Mesenteric fat pad (tissue), 1 donor: ENCODE measurements around the gene CYTH3. TPM values are rescaled to one million over a fixed set of nuclear protein-coding genes. Genes with fewer than 3 reads are reported as not detected.
A peak's percentile ranks its signal among the peaks of the same experiment; 100 is the strongest.

Experiments
- DNase-seq: peaks from one replicate; pipeline ENCODE4 v3.0.0-alpha.2; 2020; ENCODE audit warnings: low spot score
- total RNA-seq: library from RNA; stranded (reverse); fragmentation: NEBNext Ultra II Directional; extraction: Animal tissue kit (Norgen Biotek cat#: 25700); gene quantifications from one replicate; pipeline ENCODE4 v1.2.1, GENCODE V29; 2021
- donor health status: DM: yes; HTN: yes; CAD: no.

CYTH3 gene
- total RNA-seq, 1 donor from 2014 or later: 36.1 TPM

GRCh38 chr7:6283391-6284054 is 11.1 kb upstream of the CYTH3 start:
- peak; percentile 22 for DNase-seq

- DNase-seq: peak; percentile 41
Observed at GRCh38 chr7:6279937-6280336, 7.5 kb upstream of the CYTH3 start.

- peak; percentile 8 for DNase-seq
Observed at GRCh38 chr7:6279341-6279740, 6.9 kb upstream of the CYTH3 start.

GRCh38 chr7:6278749-6279310 is 6.4 kb upstream of the CYTH3 start:
- peak; percentile 12 for DNase-seq

- no peak for DNase-seq
Observed at GRCh38 chr7:6277476-6277875, 5.1 kb upstream of the CYTH3 start.

GRCh38 chr7:6276911-6277408 is 4.5 kb upstream of the CYTH3 start:
- DNase-seq: peak; percentile 20

- DNase-seq: no peak
Observed at GRCh38 chr7:6274743-6275142, 2.3 kb upstream of the CYTH3 start.

GRCh38 chr7:6273917-6274630 is 1.6 kb upstream of the CYTH3 start:
- peak; percentile 78 for DNase-seq

- peak; percentile 53 for DNase-seq
Observed at GRCh38 chr7:6273380-6273837, 985 bp upstream of the CYTH3 start.

- peak; percentile 89 for DNase-seq
Observed at GRCh38 chr7:6271694-6272440, 557 bp downstream of the CYTH3 start.

GRCh38 chr7:6271060-6271658 is 1.3 kb downstream of the CYTH3 start:
- DNase-seq: peak; percentile 89

GRCh38 chr7:6269527-6269926 is 2.9 kb downstream of the CYTH3 start:
- no peak for DNase-seq

GRCh38 chr7:6268907-6269306 is 3.5 kb downstream of the CYTH3 start:
- DNase-seq: no peak

GRCh38 chr7:6268023-6268900 is 4.2 kb downstream of the CYTH3 start:
- no peak for DNase-seq

- peak; percentile 69 for DNase-seq
Observed at GRCh38 chr7:6266699-6267098, 5.7 kb downstream of the CYTH3 start.

- DNase-seq: no peak
Observed at GRCh38 chr7:6262221-6262620, 10.2 kb downstream of the CYTH3 start.

- DNase-seq: no peak
Observed at GRCh38 chr7:6261699-6262098, 10.7 kb downstream of the CYTH3 start.

- no peak for DNase-seq
Observed at GRCh38 chr7:6260291-6261187, 11.9 kb downstream of the CYTH3 start.

GRCh38 chr7:6259257-6259656 is 13.2 kb downstream of the CYTH3 start:
- no peak for DNase-seq
